ENCODE data around the gene CDKN1A.
"Not testable (repeated sequence)": the region's sequence is repeated elsewhere in the genome, so short reads cannot be mapped to it uniquely, and the experiment has no call there.

Gene CDKN1A
- total RNA-seq = 167 reads per million, percentile 90 among the genes with 10 or more reads in this experiment

DNA sequence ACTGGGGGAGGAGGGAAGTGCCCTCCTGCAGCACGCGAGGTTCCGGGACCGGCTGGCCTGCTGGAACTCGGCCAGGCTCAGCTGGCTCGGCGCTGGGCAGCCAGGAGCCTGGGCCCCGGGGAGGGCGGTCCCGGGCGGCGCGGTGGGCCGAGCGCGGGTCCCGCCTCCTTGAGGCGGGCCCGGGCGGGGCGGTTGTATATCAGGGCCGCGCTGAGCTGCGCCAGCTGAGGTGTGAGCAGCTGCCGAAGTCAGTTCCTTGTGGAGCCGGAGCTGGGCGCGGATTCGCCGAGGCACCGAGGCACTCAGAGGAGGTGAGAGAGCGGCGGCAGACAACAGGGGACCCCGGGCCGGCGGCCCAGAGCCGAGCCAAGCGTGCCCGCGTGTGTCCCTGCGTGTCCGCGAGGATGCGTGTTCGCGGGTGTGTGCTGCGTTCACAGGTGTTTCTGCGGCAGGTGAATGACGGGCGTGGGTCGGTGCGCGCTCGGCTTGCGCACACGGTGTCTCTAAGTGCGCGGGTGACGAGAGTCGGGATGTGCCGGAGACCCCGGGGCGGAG lies at the start of gene CDKN1A:
TSS of gene CDKN1A (plus strand) at position 227 of the 555 bp plus-strand sequence. CDS start 5,388 bp downstream, outside the sequence.
- peak; percentile 65 for DNase-seq

DNA sequence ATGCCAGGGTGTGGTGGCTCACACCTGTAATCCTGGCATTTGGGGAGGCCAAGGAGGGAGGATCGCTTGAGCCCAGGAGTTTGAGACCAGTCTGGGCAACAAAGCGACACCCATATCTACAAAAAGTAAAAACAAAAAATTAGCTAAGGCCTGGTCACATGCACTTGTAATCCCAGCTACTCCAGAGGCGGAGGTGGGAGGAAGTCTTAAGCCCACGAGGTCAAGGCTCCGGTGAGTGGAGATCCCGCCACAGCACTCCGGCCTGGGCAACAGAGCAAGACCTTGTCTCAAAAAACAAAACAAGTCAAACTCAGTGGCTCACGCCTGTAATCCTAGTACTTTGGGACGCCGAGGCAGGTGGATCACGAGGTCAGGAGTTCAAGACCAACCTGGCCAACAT lies 48.7 kb upstream of the CDKN1A start:
- DNase-seq = no peak

DNA sequence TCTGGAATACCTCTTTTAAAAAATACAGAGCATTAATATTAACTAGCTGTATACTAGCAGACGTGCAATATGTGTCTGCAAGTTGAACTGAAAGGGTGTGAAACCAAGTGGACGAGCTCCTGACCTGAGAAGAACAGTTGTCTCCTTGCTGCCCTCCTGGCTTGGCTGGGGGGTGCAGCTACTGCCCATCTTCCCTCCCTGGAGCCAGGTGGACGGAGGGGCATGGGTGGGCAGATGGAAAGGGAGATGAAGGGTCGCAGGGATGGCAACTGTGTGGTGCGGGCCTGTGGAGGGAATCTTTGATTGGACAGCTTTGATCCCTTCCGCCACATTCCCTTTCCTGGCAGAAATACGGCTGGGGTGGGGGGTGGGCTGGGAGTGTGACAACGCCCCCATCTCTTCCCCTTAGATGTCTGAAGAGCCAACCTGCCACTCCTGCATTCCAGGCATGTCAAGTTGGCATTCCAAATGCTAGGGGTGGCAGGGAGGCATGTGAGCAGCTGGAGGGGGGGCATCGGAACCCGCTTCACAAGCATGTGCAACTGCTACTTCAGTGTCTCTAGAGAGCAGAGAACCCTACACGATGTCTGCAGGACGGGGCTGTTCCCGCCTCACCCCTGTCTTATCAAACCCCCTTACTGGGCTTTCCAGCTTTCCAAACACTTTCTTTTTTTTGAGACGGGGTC lies 47.0 kb upstream of the CDKN1A start:
- DNase-seq = no peak

DNA sequence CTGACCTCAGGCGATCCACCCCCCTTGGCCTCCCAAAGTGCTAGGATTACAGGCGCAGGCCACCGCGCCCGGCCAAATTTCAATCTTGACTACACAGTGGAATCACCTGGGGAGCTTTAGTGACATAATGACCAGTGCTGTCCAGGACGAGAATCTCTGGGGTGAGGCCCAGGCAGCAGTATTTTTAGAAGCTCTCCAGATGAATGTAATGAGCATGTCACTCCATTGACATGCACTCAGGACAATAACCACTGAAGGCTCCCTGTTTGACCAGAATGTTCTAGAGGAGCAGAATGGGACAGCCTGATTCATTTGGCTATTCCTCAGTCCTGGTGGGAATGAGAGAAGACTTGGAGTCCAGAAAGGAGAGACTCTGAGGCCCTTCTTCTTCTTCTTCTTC lies 45.1 kb upstream of the CDKN1A start:
- no peak for DNase-seq

DNA sequence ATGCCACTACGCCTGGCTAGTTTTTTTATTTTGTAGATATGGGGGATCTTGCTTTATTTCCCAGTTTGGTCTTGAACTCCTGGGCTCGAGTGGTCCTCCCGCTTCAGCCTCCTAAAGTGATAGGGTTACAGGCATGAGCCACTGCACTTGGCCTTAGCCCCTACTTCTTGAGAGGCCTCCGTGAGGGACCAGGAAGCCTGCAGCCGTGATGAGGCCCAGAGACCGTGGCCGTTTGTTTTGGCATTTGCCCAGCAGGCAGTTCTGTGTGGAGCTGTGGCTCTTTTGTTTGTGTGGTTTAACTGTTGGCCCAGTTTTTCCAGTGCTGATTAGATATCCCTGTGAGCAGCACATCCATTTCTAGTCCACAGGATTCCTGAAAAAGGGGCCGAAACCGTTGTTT lies 44.6 kb upstream of the CDKN1A start:
- DNase-seq = no peak

DNA sequence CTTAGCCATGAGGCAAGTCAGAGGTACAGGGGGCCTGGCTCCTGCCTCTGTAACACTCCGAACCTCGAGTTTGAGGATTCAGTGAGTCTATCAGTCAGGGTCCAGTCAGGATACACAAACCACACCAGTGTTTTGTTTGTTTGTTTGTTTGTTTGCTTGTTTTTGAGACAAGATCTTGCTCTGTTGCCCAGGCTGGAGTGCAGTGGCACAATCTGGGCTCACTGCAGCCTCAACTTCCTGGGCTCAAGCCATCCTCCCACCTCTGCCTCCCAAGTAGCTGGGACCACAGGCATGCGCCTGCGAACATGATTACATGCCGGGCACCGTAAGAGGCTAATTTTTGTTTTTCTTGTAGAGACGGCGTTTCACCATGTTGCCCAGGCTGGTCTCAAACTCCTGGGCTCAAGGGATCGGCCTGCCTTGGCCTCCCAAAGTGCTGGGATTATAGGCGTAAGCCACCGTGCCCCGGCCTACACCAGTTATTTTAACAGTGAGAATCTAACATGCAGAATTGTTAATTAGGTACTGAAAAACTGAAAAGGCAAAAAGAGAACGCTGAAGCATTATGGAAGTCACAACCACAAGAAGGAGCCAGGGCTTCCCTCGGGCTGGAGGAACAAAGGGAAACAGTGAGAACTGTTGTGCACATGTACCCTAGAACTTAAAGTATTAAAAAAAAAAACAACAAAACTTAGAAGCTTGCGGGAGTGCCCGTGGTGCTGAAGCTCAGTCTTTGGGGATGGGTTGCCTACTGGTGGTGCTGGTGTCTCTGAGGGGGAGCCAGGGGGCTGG lies 44.0 kb upstream of the CDKN1A start:
- no peak for DNase-seq

DNA sequence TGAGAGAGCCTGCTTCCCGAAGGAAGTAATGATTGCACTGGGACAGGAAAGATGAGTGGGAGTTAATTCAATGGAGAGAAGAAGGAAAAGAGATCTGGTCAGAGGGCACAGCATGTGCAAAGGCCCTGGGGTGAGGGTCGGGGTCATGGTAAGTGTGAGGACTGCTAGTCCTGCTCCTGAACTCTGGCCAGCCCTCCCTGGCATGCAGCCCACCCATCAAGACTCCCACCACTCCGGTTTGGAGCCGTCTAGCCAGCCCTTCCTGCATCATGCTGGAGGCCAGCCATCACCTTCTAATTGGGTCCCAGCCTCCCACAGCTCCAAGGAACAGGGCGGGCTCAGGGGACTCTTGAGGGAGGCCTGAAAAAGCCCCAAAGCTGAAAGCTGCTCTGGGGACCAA lies 42.2 kb upstream of the CDKN1A start:
- no peak for DNase-seq

DNA sequence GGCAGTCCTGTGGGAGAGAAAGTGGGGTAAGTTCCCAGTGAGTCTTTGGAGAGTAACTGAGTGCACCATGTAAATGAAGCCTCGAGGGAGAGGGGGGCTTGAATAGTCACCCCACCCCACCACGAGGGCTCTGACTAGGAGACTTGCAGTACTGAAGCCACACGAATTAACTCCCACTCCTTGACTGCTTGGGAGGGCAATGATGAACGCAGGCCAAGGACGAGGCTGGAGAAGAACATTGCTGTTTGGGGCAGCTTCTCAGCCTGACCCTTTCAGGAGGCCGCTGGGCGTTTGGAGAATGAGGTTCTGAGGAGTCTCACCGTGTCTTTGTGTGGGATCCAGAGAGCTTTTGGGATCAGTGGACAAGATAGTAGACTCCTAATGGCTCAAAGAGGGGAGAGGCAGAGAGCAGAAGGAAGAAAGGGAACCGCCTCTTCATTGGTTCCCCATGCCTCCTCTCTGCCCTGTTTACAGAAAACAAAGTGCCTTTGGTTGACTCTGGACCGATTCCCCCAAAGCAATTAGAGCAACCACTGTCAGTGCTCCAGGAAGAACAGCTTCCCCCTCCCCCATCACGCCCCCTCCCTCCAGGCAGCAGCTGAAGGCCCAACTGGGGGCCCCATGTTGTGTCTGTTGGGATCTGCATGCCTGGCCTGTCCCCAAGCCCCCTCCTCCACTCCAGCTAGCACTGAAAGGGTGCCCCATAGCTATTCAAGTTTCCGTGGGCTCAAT lies 41.7 kb upstream of the CDKN1A start:
- no peak for DNase-seq

DNA sequence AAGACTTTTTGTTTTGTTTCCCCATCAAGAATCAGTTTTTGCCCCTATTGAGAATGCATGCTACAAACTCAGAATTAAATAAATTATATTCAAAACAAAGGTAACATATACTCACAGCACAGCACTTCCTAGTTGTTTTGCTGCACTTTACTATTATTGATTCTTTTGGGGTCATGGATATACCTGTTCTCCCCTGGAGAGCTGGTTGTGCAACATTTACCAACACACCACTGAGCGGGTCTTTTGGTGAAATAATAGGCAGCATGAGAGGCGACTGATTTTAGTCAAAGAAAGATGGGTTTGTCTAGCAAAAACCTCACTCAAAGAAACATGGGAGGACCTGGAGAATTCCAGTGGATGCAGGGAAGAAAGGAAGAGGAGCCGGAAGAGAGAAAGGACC lies 39.9 kb upstream of the CDKN1A start:
- DNase-seq = no peak

DNA sequence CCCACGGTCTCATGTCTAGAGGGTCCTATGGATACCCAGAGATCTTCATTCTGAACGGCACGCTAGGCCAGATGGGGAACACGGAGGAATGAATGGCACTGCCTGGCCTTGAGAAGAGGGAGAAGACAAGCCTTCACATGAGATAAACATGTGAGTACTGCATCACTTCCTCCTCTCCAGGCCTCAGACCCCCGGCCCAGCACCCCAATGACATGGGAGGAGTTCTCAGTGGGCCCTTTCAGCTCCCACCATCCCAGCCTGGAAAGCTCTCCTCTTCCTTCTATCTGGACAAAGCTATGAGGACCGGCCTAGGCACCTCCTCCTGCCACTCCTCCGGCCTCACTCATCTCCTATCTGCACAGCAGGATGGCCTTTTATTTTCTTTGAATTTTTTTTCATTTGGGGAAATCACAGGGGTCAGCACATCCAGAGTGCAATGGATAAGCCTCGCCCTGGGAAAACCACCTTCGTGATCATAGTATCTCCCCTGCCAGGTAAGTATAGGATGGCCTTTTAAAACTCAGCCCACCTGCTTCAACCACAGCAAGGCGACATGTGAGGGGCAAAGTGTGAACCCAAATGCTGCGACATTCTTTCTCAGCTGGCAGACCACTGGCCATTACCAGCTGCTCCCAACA lies 39.2 kb upstream of the CDKN1A start:
- no peak for DNase-seq

DNA sequence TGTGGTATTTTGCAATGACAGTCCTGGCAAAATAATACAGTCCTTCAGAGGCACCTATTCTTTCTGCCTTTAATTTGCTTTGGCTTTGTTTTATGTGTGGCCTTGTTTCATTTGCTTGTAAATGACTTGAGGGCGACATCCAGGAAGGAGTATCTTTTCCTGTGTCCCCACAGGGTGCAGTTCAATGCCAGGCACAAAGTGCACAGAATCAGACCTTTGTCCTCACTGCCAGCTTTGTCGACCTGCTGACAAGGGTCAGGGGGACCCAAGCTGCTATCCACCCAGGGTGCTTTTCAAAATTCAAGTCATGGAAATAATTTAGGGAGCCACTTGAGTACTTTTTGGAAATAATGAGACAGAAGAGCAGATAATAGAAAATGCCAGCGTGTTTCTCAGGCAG lies 37.0 kb upstream of the CDKN1A start:
- no peak for DNase-seq

DNA sequence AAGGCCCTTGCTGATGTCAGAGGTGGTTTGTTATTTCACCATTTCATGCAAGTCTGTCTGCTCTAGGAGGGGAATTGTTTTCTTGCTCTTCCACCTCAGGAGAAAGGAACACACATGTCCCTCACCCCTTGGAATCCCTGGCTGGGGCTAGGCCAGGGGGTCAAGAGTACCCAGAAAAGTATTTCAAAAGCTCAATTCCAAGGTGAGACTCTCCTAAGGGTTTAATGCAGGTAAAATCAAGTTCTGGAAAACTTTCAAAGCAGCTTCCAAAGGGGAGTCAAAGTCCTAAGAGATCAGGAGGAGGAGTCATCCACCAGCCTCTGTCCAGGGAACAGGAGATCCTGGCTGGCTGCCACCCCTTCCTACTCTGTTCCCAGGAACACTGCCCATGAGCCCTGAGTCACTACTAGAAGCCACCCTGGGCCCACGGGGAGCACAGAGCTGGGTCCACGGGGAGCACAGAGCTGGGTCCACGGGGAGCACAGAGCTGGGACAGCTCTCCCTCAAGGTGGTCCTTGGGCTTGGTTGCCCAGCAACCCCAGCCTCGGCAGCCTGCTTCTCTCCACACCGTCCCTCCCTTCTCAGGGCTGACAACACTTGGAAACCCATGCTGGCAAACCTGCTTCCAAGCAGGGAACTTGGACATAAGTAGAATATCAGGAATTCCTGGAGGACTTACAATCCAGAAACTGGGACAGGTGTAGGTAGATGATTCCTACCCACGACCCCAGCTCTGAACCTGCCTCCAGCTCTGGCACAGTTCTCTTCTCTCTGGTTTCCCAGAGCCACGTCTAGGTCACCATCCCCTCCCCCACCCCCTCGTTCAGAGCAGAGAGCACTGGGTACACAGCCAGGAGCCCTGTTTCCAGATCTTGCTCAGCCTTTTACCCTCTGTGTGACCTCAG lies 35.3 kb upstream of the CDKN1A start:
- DNase-seq = no peak

DNA sequence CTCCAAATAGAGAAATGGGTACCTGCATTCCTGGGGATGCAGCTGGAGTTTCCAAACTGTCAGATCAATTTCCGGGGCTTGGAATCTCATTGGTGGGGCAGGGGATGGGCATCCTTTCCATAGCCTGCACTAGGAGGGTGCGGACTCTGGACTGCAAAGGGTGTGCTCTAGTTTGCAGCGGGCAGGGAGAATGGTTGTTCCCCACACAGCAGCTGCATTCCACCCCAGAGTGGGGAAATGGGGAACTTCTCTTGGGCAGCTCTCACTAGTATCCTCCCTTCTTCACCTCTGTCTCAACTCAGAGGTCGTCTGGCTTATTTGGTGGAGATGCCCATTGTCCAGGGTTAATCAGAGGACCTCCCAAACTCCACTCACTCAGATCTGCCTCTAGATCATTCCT lies 34.5 kb upstream of the CDKN1A start:
- no peak for DNase-seq

DNA sequence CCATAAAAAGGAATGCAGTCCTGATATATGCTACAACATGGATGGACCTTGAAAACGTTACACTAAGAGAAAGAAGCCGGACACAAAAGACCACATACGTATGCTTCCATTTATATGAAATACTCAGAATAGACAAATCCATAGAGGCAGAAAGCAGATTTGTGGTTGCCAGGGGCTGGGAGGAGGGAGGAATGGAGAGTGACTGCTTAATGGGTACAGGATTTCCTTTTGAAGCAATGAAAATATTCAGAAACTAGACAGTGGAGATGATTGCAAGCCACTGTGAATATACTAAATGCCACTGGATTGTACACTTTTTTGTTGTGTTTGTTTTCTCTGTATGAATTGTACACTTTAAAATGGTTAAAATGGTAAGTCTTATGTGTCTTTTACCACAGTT lies 29.4 kb upstream of the CDKN1A start:
- DNase-seq = no peak

DNA sequence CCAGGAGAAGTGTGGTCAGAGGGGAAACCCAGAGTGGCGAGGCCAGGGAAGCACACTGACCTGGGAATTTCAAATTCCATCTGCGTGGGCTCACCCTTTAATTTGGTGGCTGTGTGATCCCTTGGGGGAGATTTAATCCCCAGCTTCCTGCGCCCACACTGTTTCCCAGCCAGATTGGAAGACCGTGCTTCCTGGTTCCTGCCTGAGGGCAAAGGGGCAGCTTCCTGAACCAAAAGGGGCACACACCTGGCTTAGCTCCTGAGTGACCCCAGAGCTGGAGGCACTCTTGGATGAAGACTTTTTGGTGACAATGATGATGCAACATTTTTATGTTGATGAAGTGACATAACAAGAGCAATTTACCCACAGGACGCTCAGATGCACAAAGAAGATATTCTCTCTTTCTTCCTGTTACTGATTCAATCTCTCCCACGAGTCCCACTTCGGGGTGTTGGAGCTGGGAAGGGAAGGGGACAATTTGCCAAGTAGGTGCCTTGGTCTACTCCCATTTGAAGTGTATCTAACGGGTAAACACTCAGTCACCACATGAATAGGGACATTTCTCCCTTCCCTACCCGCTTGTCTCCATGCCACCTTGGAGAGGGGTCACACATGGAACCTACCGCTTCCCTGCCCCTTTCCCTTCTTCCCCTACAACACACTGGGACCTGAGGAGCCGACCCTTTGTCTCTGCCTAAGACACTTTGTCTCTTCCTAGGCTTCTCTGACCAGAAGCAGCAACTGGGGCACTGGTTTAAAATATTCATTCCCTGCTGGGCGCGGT lies 28.6 kb upstream of the CDKN1A start:
- DNase-seq = no peak

DNA sequence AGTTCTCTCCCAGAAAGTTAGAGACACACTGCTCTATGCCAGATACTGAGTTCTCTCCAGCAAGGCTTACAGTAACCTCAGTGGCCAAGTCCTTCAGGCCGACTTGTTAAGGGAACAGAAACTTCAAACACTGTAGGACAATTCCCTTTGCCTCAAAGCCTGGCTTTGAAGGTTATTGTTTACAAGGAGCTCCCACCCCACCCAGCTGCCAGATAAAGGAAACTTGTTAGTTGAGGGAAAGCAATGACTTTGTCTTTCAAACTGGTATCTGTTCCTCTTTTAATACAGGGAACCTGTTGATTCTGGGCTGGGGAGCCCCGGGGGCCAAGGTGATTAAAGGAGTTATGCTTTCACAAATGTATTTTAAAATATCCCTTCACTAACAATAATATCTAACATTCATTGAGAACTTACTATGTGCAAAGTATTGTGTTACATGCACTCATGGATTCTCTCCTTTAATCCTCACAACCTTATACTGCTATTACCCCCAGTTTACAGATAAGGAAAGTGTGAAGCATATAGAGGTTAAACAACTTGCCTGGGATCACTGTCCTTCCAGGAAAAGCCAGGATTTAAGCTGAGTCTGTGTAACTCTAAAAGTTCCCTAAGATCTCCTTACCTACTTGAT lies 27.6 kb upstream of the CDKN1A start:
- no peak for DNase-seq

DNA sequence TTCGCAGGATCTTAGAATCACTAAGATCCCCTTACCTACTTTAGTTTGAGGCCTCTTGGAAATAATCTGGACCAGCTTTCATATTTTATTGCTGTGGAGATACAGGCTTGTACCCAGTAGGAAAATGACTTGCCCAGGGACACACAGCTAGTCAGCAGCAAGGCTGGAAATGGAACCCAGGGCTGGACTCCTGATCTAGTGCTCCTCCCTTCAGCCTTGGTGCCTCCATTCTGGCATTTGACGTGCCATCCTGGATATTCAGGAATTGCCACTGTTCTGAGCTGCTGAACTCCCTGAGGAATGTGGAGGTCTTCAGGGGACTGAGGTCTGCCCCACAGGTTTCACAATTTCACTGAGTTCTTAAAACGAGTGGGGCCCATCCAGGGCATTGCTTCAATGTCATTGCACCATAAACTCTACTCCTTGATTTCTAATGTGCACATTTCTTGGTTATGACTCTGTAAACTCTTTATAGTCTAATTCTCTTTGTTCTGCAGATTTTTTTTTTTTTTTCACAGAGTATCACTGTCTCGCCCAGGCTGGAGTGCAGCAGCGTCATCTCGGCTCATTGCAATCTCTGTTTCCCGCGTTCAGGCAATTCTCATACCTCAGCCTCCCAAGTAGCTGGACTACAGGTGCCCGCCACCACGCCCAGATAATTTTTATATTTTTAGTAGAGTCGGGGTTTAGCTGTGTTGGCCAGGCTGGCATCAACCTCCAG lies 26.7 kb upstream of the CDKN1A start:
- no peak for DNase-seq

DNA sequence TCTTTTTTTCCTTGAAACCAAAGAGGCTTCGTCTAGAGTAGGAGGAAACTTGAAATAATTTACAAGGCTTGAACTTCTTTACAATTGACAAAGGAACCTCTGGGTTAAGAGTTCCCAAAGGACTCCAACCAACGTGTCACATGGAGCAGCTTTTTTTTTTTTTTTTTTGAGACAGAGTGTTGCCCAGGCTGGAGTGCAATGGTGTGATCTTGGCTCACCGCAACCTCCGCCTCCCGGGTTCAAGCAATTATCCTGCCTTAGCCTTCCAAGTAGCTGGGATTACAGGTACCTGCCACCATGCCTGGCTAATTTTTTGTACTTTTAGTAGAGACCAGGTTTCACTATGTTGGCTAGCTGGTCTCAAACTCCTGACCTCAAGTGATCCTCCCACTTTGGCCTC lies 24.0 kb upstream of the CDKN1A start:
- not testable (repeated sequence) for DNase-seq

DNA sequence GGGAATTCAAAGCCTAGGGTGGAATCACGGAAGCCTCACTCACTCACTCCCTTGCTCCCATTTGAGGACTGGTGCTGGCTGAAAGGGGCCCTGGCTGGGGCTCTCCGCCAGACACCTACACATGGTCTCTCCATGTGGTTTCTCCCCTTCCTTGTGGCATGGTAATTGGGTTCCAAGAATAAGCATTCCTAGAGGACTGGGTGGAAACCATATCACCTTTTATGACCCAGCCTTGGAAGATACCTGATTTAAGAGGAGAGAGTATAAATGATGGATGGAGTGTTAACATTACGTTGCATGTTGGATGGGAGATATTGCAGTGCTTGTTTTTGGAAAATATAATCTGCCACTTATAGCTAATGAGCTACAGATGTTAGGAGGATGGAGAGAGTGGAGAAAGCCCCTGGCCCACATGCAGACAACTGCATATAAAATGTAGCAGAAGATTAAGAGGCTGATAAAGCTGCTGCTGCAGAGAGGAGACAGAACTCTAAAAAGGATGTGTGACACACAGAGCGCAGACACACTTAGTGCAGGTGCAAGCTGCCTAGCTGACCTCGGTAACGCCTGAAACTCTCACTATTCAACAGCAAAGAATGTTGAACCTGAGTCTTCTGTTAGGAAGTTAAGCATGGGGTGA lies 23.3 kb upstream of the CDKN1A start:
- DNase-seq = no peak
